Activated CD8-positive, alpha-beta T cell treated with anti-CD3 and anti-CD28 coated beads, Interleukin-2, amount 10 ng/mL, durations not matched to agents 7 days and 5 days (primary cell): ENCODE results near the gene ALDOC. TPM values are rescaled to one million over a fixed set of nuclear protein-coding genes. Genes with fewer than 3 reads are reported as not detected.
"Not testable (repeated sequence)": the region's sequence is repeated elsewhere in the genome, so short reads cannot be mapped to it uniquely, and the experiment has no call there.

Experiments used
- ATAC-seq: fragments of 150-1000 bp; cut with Tn5 transposase; one replicate; pipeline ENCODE4 v1.10.0; 2021; ENCODE audit warnings: moderate library complexity
- CTCF ChIA-PET: fragments of 350-600 bp; sonication (Branson Sonifier 250); formaldehyde crosslinking; loops from one replicate; lab custom pipeline; 2021; ENCODE audit warnings: antibody characterized with exemption; lab: Charles Lee
- POLR2A ChIA-PET: fragments of 350-600 bp; sonication (Branson Sonifier 250); formaldehyde crosslinking; loops from one replicate; lab custom pipeline; 2021; ENCODE audit warnings: antibody characterized with exemption; lab: Charles Lee
- DNase-seq: peaks from one replicate; pipeline ENCODE4 v3.0.0-alpha.2; 2020
- H3K27ac Mint-ChIP-seq: one replicate; pipeline ENCODE4 v1.8.0; 2021; ENCODE audit warnings: mild to moderate bottlenecking, mixed read lengths
- H3K27me3 Mint-ChIP-seq: one replicate; pipeline ENCODE4 v1.8.0; 2021; ENCODE audit warnings: low read depth, mixed read lengths
- H3K36me3 Mint-ChIP-seq: one replicate; pipeline ENCODE4 v1.8.0; 2021; ENCODE audit warnings: low read depth, mixed read lengths
- H3K4me1 Mint-ChIP-seq: one replicate; pipeline ENCODE4 v1.8.0; 2021; ENCODE audit warnings: low read depth, mixed read lengths
- H3K4me3 Mint-ChIP-seq: one replicate; pipeline ENCODE4 v1.8.0; 2021; ENCODE audit warnings: mild to moderate bottlenecking, mixed read lengths
- H3K9me3 Mint-ChIP-seq: one replicate; pipeline ENCODE4 v1.8.0; 2022; ENCODE audit warnings: mixed read lengths; ENCODE audit not compliant: insufficient read depth
- total RNA-seq, 2 experiments: library from RNA; stranded (reverse); gene quantifications; one replicate each; pipeline ENCODE4 v1.2.3, GENCODE V29; 2021

Gene ALDOC
- total RNA-seq, 2 experiments from 2014 or later = 97.3 to 99.7 TPM

DNA sequence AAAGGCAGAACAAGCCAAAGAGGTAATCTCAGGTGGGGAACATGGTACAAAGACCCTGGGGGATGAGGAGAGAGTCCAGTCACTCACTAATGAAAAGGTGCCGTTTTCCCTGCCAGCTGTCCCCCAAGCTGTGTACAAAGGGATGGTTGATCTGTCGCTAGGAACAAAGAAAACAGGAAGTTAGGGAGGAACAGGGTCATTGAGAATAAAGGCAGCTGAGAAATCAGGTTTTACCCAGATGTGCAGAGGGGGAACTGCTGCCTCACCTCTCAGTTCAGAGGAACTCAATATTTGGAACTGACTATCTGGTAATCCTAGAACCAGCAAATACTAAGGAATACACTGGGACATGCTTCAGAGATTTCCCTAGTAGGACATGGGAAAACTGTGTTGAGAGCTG is 35.8 kb upstream of the ALDOC start:
- ChIA-PET POLR2A (interaction anchor here (0.6 to 1.7 kb wide), 2 partner anchors 13 to 81 kb away, joined by 3 read pairs; no protein-coding TSS in a partner anchor), CTCF (interaction anchor here (0.7 to 3.3 kb wide), 21 partner anchors 11 to 125 kb away, joined by 3 to 17 read pairs (median 3); partner anchors contain the start of genes BLTP2, SDF2 and SUPT6H)
- Mint-ChIP-seq H3K36me3 (peaks cover 64% of the 10 kb centered on the region), H3K9me3 (no peaks in the 10 kb centered on the region), H3K4me3 (no peak overlapping the region), H3K27me3 (no peaks in the 10 kb centered on the region), H3K4me1 (peaks cover 3% of the 10 kb centered on the region), H3K27ac (peak overlapping the region; percentile 55)
- ATAC-seq (no peak), DNase-seq (no peak)

DNA sequence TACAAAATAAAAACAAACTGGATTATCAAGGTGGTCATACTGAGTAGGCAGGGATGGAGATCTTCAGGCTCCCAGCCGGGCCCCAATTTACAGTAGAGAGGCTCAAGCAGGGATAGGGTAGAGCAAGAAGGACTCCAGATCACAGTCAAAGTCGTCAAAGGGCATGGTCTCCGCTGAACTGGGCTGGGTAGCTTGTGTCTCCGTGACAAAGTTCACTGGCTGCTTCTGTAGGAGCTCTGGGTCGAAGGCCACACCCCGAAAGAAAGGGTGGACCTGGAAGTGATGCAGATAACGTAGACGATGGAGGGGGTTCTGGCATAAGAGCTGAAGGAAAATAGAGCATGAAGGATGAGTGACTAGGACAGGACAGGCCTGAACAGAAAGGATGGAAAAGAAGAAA is 33.7 kb upstream of the ALDOC start:
- no peak overlapping the region for H3K4me3 Mint-ChIP-seq
- DNase-seq (no peak), ATAC-seq (no peak)
- no peaks in the 10 kb centered on the region for H3K9me3 Mint-ChIP-seq
- ChIA-PET POLR2A (interaction anchor here (0.9 to 2.3 kb wide), 4 partner anchors 11 to 33 kb away, joined by 3 to 7 read pairs (median 4); partner anchors contain the start of gene ALDOC), CTCF (interaction anchor here (3.3 kb wide), 1 partner anchor 11 kb away, joined by 12 read pairs; no protein-coding TSS in a partner anchor)
- peaks cover 47% of the 10 kb centered on the region for H3K36me3 Mint-ChIP-seq
- no peaks in the 10 kb centered on the region for H3K27me3 Mint-ChIP-seq
- H3K4me1 Mint-ChIP-seq = peaks cover 3% of the 10 kb centered on the region
- H3K27ac Mint-ChIP-seq = peak overlapping the region; percentile 4

DNA sequence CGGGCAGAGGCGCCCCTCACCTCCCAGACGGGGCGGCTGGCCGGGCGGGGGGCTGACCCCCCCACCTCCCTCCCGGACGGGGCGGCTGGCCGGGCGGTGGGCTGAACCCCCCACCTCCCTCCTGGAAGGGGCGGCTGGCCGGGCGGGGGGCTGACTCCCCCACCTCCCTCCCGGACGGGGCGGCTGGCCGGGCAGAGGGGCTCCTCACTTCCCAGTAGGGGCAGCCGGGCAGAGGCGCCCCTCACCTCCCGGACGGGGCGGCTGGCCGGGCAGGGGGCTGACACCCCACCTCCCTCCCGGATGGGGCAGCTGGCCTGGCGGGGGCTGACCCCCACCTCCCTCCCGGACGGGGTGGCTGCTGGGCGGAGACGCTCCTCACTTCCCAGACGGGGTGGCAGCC is 27.3 kb upstream of the ALDOC start:
- CTCF ChIA-PET, DNase-seq, H3K4me1 Mint-ChIP-seq, H3K4me3 Mint-ChIP-seq, POLR2A ChIA-PET, H3K27ac Mint-ChIP-seq, H3K27me3 Mint-ChIP-seq, ATAC-seq, H3K9me3 Mint-ChIP-seq, H3K36me3 Mint-ChIP-seq: not testable (repeated sequence)

DNA sequence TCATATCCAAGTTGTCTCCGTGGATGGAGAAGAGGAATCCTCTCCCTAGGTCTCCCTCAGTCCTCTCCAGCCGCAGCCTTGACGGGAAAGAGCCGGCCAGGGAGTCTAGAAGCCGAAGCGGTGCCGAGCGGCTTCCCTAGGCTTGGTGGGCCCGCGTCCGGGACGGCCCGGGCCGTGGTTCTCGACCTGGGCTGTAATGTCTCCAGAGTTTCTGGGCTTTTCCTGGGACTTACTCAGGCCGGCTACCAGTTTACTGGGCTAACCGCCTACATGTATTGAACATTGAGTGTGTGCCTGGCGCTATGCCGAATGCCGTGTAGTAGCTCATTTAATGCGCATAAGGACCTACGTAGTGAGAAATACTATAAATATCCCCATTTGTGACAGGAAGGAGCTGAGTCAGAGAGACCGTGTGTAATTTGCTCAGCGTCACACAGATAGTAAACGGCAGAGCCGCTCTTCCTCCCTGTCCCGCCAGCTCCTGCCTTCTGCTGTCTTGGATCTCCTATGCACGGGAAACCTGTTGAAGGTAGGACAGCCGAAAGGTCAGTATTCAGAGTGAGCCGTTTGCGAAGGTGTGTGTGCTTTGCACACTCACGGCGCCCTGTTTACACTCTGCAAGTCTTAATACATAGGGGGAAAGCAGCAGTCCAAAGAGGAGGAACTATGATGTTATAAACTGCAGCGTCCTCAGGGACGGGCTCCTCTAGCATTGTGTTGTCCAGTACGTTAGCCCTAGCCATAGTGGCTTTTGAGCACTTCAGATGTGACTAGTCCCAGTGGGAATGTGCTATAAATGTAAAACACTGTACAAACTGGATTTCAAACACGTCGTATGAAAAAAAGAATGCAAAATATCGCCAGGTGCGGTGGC is 22.9 kb upstream of the ALDOC start:
- H3K27ac Mint-ChIP-seq = peak overlapping the region; percentile 91
- H3K4me3 Mint-ChIP-seq = peak overlapping the region; percentile 84
- peak; percentile 60 for ATAC-seq
- no peaks in the 10 kb centered on the region for H3K27me3 Mint-ChIP-seq
- peaks cover 19% of the 10 kb centered on the region for H3K4me1 Mint-ChIP-seq
- DNase-seq = peak; percentile 68
- POLR2A ChIA-PET = interaction anchor here (0.6 to 2.6 kb wide), 19 partner anchors 11 to 264 kb away, joined by 3 to 19 read pairs (median 5); partner anchors contain the start of genes ALDOC, BLTP2, IFT20 and PIGS
- no peaks in the 10 kb centered on the region for H3K9me3 Mint-ChIP-seq
- H3K36me3 Mint-ChIP-seq = peaks cover 23% of the 10 kb centered on the region
- CTCF ChIA-PET = interaction anchor here (1.1 to 1.7 kb wide), 4 partner anchors 12 to 107 kb away, joined by 3 to 12 read pairs (median 8); no protein-coding TSS in a partner anchor

DNA sequence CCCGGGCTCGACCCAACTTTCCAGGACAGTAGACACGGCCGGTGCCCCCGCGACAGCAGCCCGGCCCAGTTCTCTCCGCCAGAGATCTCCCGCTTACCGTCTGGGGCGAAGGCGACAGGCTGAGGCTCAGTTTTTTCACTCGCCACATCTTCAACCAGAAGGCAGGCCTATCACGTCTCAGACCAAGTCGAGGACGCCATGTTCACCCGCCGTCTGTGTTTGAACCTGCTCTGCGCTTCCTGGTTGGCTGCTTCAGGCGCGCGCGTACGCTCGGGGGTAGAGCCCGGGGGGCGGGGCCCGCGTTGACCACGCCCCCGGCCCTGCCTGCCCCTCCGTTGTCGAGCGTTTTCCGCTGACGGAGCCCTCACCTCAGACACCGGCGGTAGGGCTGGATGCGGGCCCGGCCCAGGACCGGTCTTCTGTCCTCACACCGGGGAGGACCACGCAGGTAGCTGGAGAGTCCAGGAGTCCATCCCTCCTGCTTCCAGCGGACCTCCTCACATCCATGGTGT is 22.2 kb upstream of the ALDOC start, which contains the start of gene SPAG5:
Gene SPAG5, minus strand, starts transcription at position 227 of the 512 bp plus-strand sequence. Its CDS starts 79 bp downstream, at position 148.
- DNase-seq = peak; percentile 96
- H3K4me3 Mint-ChIP-seq = peak within 1 kb of the TSS; percentile 84
- H3K27me3 Mint-ChIP-seq = no peaks in the 10 kb centered on the region
- H3K9me3 Mint-ChIP-seq = no peaks in the 10 kb centered on the region
- H3K36me3 Mint-ChIP-seq = peaks cover 25% of the 10 kb centered on the region
- ChIA-PET POLR2A (interaction anchor here (0.6 to 2.6 kb wide), 21 partner anchors 10 to 232 kb away, joined by 3 to 19 read pairs (median 4); partner anchors contain the start of genes ALDOC, BLTP2, PIGS and SDF2), CTCF (interaction anchor here (1.1 to 3.1 kb wide), 5 partner anchors 13 to 45 kb away, joined by 6 to 14 read pairs (median 8); partner anchors contain the start of gene ALDOC)
- H3K27ac Mint-ChIP-seq = peak within 1 kb of the TSS; percentile 91
- ATAC-seq = peak; percentile 95
- peaks cover 20% of the 10 kb centered on the region for H3K4me1 Mint-ChIP-seq

DNA sequence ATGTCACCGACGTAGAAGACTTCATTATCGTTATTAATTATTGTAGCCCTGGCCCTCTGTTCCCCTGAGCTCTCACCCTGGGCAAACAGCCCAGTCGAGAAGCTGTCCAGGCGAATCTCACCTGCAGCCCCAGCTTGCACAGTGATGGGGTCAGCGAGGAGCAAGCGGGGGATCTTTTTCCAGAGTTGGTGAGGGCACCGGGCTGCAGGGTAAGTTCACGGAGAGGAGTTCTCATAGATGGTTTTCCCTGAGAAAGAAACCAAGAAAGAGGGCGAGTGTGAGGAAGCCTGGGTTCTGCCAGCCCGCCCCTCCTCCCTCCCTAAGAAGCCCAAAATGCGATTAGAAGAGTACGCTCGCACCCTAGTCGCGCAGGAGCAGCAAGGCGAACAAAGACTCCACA is 21.7 kb upstream of the ALDOC start:
- H3K4me3 Mint-ChIP-seq = peak overlapping the region; percentile 84
- DNase-seq (no peak), ATAC-seq (no peak)
- ChIA-PET CTCF (interaction anchor here (1.0 to 3.1 kb wide), 6 partner anchors 10 to 48 kb away, joined by 3 to 14 read pairs (median 6); partner anchors contain the start of gene ALDOC), POLR2A (interaction anchor here (0.8 to 2.6 kb wide), 12 partner anchors 10 to 212 kb away, joined by 3 to 19 read pairs (median 4); partner anchors contain the start of genes ALDOC, PIGS, SDF2 and SUPT6H)
- H3K27me3 Mint-ChIP-seq = no peaks in the 10 kb centered on the region
- H3K4me1 Mint-ChIP-seq = peaks cover 21% of the 10 kb centered on the region
- H3K36me3 Mint-ChIP-seq = peaks cover 26% of the 10 kb centered on the region
- H3K9me3 Mint-ChIP-seq = no peaks in the 10 kb centered on the region
- peak overlapping the region; percentile 91 for H3K27ac Mint-ChIP-seq

DNA sequence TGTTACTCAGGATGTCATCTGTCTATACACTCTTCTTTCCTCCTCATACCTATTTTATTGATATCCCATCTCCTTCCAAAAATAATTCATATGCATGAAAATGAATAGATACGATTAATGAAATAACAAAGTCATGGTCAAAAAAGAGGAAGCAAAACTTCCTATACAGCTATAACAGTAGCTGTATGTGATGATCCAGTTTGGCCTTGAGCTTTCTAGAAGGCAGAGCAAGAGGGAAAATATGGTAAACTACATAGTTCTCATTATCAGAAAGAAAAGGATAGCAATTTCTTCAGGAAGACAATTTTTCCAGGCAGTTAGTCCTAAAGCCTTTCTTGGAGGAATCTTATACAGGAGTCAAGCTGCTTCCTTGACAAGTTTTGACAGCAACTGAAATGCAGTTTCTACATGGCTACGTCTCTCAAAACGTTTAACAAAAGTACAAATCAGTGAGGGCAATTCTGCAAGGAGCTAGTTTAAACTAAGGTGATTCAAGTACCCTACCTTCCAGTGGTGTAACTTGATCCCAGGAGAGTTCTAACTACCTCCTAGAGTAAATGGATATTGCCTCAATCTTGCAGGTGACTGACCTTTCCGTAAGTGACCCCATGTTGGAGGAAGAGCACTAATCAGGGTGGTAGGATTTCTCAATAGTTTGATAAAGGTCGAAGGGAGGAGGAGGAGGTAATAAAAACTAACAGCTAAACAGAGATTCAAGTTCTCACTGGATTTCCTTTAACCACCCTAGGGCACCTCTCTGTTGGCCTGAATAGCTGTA is 21.1 kb upstream of the ALDOC start:
- no peaks in the 10 kb centered on the region for H3K9me3 Mint-ChIP-seq
- DNase-seq = no peak
- H3K4me3 Mint-ChIP-seq = peak overlapping the region; percentile 84
- ChIA-PET CTCF (interaction anchor here (1.0 to 3.1 kb wide), 6 partner anchors 9 to 49 kb away, joined by 3 to 14 read pairs (median 6); partner anchors contain the start of gene ALDOC), POLR2A (interaction anchor here (0.8 to 2.6 kb wide), 10 partner anchors 9 to 64 kb away, joined by 3 to 19 read pairs (median 4); partner anchors contain the start of genes ALDOC, PIGS, SDF2 and SUPT6H)
- peak overlapping the region; percentile 91 for H3K27ac Mint-ChIP-seq
- no peaks in the 10 kb centered on the region for H3K27me3 Mint-ChIP-seq
- peaks cover 21% of the 10 kb centered on the region for H3K4me1 Mint-ChIP-seq
- H3K36me3 Mint-ChIP-seq = peaks cover 32% of the 10 kb centered on the region
- no peak for ATAC-seq

DNA sequence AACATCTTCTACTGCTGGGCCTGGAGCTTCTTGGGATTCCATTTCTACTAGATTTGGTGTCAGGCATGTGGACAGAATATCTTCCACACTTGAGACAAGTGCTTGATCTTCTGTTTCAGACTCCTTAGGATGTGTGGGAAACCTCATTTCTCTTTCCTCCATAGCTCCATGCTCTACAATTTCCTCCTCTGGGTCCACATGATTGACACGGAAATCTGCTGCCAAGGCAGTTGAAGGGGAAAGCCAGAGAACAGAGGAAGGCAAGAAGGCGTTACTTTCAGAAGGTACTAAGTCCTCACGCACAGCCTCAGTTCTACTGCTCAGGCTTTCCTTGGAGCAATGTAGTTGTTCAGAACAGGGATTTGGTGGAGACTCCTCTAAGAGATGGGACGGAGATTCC is 15.6 kb upstream of the ALDOC start:
- CTCF ChIA-PET = interaction anchor here (1.7 kb wide), 1 partner anchor 55 kb away, joined by 5 read pairs; no protein-coding TSS in a partner anchor
- Mint-ChIP-seq H3K27me3 (no peaks in the 10 kb centered on the region), H3K9me3 (no peaks in the 10 kb centered on the region), H3K36me3 (peaks cover 50% of the 10 kb centered on the region), H3K4me3 (no peak overlapping the region), H3K4me1 (peaks cover 4% of the 10 kb centered on the region), H3K27ac (no peak overlapping the region)
- POLR2A ChIA-PET = interaction anchor here (0.8 kb wide), 1 partner anchor 70 kb away, joined by 4 read pairs; the partner anchor contains the start of gene SUPT6H
- no peak for ATAC-seq
- DNase-seq = no peak

DNA sequence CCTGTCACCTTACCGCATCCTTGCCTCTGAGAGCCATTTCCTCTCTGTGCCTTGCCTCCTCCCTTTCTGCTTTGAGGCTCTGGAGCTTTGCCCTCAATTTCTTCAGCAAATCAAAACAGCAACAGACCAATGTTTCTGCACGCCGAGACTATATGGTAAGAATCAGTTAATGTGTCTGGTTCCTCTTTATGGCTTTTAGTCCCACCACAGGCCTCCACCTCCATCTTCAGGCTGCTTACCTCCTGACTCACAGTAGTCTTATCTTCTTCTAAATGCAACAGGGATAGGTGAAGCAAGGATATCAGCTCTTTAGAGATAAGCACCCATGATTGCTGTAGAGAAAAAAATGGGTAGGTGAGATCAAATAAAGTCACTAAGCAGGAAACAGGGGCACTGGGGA is 9.2 kb upstream of the ALDOC start:
- no peak for DNase-seq
- ATAC-seq = no peak
- ChIA-PET POLR2A (no interaction called here), CTCF (no interaction called here)
- Mint-ChIP-seq H3K4me3 (no peak overlapping the region), H3K4me1 (no peaks in the 10 kb centered on the region), H3K27me3 (no peaks in the 10 kb centered on the region), H3K9me3 (no peaks in the 10 kb centered on the region), H3K36me3 (peaks cover 13% of the 10 kb centered on the region), H3K27ac (peak overlapping the region; percentile 16)

DNA sequence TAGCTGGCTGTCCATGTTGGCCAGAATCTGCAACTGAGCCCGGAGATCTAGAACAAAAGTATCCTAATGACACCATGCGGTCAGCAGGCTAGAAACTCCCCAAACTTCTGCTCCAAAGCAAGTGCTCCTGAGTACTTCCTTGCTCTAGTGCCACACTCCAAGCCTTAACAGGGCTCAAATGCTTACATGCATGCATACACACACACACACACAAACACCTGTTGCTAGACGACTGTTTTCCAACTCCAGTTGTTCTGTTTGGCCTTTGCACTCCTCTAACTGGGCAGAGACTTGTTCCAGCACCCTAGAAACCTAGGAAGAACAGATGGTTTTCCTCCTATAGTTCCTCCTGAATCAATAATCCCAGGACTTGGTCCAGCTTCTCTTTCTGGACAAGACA is 7.7 kb upstream of the ALDOC start:
- H3K9me3 Mint-ChIP-seq = no peaks in the 10 kb centered on the region
- DNase-seq = no peak
- no peak overlapping the region for H3K4me3 Mint-ChIP-seq
- H3K27ac Mint-ChIP-seq = no peak overlapping the region
- H3K4me1 Mint-ChIP-seq = peaks cover 8% of the 10 kb centered on the region
- peaks cover 23% of the 10 kb centered on the region for H3K36me3 Mint-ChIP-seq
- H3K27me3 Mint-ChIP-seq = no peaks in the 10 kb centered on the region
- ChIA-PET POLR2A (interaction anchor here (1.3 to 1.6 kb wide), 2 partner anchors 14 kb away, joined by 4 read pairs; no protein-coding TSS in a partner anchor), CTCF (no interaction called here)
- ATAC-seq = no peak
